ENCODE results near the gene PGAM5.

DNA sequence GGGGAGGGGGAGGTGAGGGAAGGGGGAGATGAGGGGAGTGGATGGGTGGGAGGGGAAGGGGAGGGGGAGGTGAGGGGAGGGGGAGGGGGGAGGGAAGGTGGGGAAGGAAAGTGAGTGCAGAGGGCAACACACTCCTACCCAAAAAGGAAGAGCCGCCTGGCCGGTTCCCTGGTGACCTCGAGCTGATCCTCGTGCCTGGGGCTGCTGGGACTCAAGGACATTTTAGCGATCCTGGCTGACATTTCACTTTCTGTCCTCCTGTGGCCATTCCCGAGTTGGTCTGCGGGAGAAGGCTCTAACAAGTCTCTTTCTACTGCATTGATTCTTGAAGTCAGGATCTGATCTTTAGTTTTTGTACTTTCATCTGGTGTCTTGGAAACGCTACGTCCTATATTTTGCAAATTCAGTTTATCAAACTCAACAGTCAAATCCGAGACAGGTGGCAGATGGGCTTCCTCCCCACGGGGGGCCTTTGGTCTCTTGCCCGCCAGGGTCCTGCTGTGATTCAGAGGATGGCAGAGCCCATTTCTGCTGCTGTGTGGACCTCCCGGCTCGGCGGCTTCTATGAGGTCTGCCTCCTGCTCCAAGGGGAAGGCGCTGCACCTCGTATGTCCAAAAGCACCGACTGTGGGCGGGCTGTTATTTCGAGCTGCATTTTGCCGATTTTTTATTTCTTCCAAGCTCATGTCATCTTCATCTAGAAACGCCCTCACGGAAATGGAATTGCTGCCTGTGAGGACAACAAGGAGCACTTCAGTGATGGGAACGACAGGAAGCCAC lies 19.1 kb downstream of the PGAM5 start:
- TF ChIP-seq, protein P1, sequence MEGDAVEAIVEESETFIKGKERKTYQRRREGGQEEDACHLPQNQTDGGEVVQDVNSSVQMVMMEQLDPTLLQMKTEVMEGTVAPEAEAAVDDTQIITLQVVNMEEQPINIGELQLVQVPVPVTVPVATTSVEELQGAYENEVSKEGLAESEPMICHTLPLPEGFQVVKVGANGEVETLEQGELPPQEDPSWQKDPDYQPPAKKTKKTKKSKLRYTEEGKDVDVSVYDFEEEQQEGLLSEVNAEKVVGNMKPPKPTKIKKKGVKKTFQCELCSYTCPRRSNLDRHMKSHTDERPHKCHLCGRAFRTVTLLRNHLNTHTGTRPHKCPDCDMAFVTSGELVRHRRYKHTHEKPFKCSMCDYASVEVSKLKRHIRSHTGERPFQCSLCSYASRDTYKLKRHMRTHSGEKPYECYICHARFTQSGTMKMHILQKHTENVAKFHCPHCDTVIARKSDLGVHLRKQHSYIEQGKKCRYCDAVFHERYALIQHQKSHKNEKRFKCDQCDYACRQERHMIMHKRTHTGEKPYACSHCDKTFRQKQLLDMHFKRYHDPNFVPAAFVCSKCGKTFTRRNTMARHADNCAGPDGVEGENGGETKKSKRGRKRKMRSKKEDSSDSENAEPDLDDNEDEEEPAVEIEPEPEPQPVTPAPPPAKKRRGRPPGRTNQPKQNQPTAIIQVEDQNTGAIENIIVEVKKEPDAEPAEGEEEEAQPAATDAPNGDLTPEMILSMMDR (IDR thresholded peaks at IDR 0.05) = no peak
- TF ChIP-seq POLR2A (IDR thresholded peaks at IDR 0.05) (no peak), EP300 (IDR thresholded peaks at IDR 0.05) (no peak)
